Endothelial cell of umbilical vein (primary cell): ENCODE measurements around the gene STH. TPM values are rescaled to one million over a fixed set of nuclear protein-coding genes. Genes with fewer than 3 reads are reported as not detected.

Experiments
- BruUV-seq: library from RNA; stranded (reverse); fragments of 400-500 nt; replicated peaks from 2 replicates; lab custom pipeline; 2021; lab: Mats Ljungman, UMichigan
- CTCF ChIA-PET: fragments of 300-600, 350-600 bp; sonication (Branson Sonifier 250); formaldehyde crosslinking; loops from one replicate; lab custom pipeline; 2021; ENCODE audit warnings: antibody characterized with exemption, inconsistent platforms; lab: Charles Lee
- POLR2A ChIA-PET: fragments of 300-600, 350-600 bp; sonication (Branson Sonifier 250); formaldehyde crosslinking; loops from one replicate; lab custom pipeline; 2021; ENCODE audit warnings: antibody characterized with exemption, inconsistent platforms; lab: Charles Lee
- DNase-seq: peaks from one replicate; pipeline ENCODE4 v3.0.0-alpha.2; 2011; ENCODE audit warnings: low read depth, low spot score
- FAIRE-seq: peaks from 2 replicates; lab custom pipeline; 2011; peaks lifted over from hg19 to GRCh38; lab: Jason Lieb, UNC
- H2AFZ ChIP-seq: 2 replicates; pipeline ENCODE4 v1.6.0; 2012; ENCODE audit warnings: low read depth, low read length, control low read depth, inconsistent platforms
- H3K27ac ChIP-seq: 2 replicates; pipeline ENCODE4 v1.5.1; 2011; ENCODE audit warnings: low read depth, mild to moderate bottlenecking, control low read depth, low read length, moderate library complexity; ENCODE audit not compliant: insufficient read depth
- H3K27me3 ChIP-seq, 2 experiments: 2 replicates each; pipeline versions ENCODE4 v1.6.0 to v1.6.1; 2011; ENCODE audit warnings: low read length in 2 of 2, mixed read lengths in 1 of 2; ENCODE audit not compliant: control insufficient read depth in 2 of 2, insufficient read depth in 2 of 2
- H3K36me3 ChIP-seq, 2 experiments: 2 replicates in 1 of 2; 3 replicates in 1 of 2; pipeline ENCODE4 v1.5.1; 2011; ENCODE audit warnings: low read length in 2 of 2, mild to moderate bottlenecking in 1 of 2, moderate library complexity in 1 of 2; ENCODE audit not compliant: control insufficient read depth in 2 of 2, insufficient read depth in 2 of 2; ENCODE audit errors: extremely low read depth in 1 of 2
- H3K4me1 ChIP-seq: 3 replicates; pipeline ENCODE4 v1.5.1; 2011; ENCODE audit warnings: mild to moderate bottlenecking, low read length; ENCODE audit not compliant: control insufficient read depth, insufficient read depth; ENCODE audit errors: extremely low read depth
- H3K4me2 ChIP-seq: 2 replicates; pipeline ENCODE4 v1.6.1; 2011; ENCODE audit warnings: low read length, control low read depth, mixed read lengths; ENCODE audit not compliant: insufficient read depth
- H3K4me3 ChIP-seq, 3 experiments: fragments of 200-600 bp in 1 of 3; sonication (generic), shearing (Covaris generic) in 1 of 3; replicated peaks in 1 of 3; 2 replicates each; pipeline ENCODE4 v1.5.1; 2011 to 2016; ENCODE audit warnings: control low read depth in 3 of 3, low read length in 3 of 3, mild to moderate bottlenecking in 2 of 3, inconsistent platforms in 1 of 3, low read depth in 1 of 3, moderate library complexity in 1 of 3; ENCODE audit not compliant: insufficient read depth in 1 of 3
- H3K79me2 ChIP-seq: 2 replicates; pipeline ENCODE4 v1.6.0; 2012; ENCODE audit warnings: low read length, inconsistent platforms; ENCODE audit not compliant: control insufficient read depth, insufficient read depth
- H3K9ac ChIP-seq: replicated peaks from 2 replicates; pipeline ENCODE3; 2011; ENCODE audit warnings: low read length, control low read depth; ENCODE audit not compliant: insufficient read depth; ENCODE audit errors: extremely low read depth
- H3K9me1 ChIP-seq: replicated peaks from 3 replicates; pipeline ENCODE4 v1.6.0; 2011; ENCODE audit warnings: mild to moderate bottlenecking, low read length; ENCODE audit not compliant: control insufficient read depth, insufficient read depth; ENCODE audit errors: extremely low read depth
- H3K9me3 ChIP-seq: replicated peaks from 2 replicates; pipeline ENCODE4 v1.5.1; 2012; ENCODE audit warnings: low read length, inconsistent platforms; ENCODE audit not compliant: control insufficient read depth, insufficient read depth
- H4K20me1 ChIP-seq: replicated peaks from 2 replicates; pipeline ENCODE3; 2011; ENCODE audit warnings: mild to moderate bottlenecking, low read length; ENCODE audit not compliant: control insufficient read depth, insufficient read depth; ENCODE audit errors: extremely low read depth
- CTCF ChIP-seq, 2 donors: IDR thresholded peaks; 1 replicate in 1 of 2; 2 replicates in 1 of 2; pipeline ENCODE4 v1.5.1; 2011; ENCODE audit warnings: low read length in 2 of 2, mild to moderate bottlenecking in 2 of 2, moderate library complexity in 2 of 2, control low read depth in 1 of 2, inconsistent platforms in 1 of 2, low read depth in 1 of 2; ENCODE audit not compliant: insufficient read depth in 1 of 2; ENCODE audit errors: extremely low read depth in 1 of 2
- EZH2 ChIP-seq: IDR thresholded peaks from 2 replicates; pipeline ENCODE4 v1.6.1; 2012; ENCODE audit warnings: borderline replicate concordance, low read depth, mild to moderate bottlenecking, moderate library complexity, low read length, inconsistent platforms; ENCODE audit not compliant: severe bottlenecking
- FOS ChIP-seq: IDR thresholded peaks from 2 replicates; pipeline ENCODE4 v1.6.1; 2011; ENCODE audit warnings: mild to moderate bottlenecking, low read length, moderate library complexity, borderline replicate concordance; ENCODE audit not compliant: insufficient read depth
- GATA2 ChIP-seq: IDR thresholded peaks from 2 replicates; pipeline ENCODE4 v1.7.0; 2011; ENCODE audit warnings: low read depth, mild to moderate bottlenecking, moderate library complexity, mixed read lengths, low read length; ENCODE audit not compliant: insufficient read length, insufficient read depth
- JUN ChIP-seq: IDR thresholded peaks from 2 replicates; pipeline ENCODE4 v1.6.1; 2011; ENCODE audit warnings: borderline replicate concordance, low read depth; ENCODE audit not compliant: insufficient read length, insufficient read depth
- MAX ChIP-seq: IDR thresholded peaks from 2 replicates; pipeline ENCODE4 v1.6.1; 2011; ENCODE audit not compliant: insufficient read depth, insufficient read length
- MYC ChIP-seq: IDR thresholded peaks from one replicate; pipeline ENCODE4 v1.6.1; 2011; ENCODE audit warnings: mild to moderate bottlenecking, low read depth, low read length
- POLR2A ChIP-seq: IDR thresholded peaks from 2 replicates; pipeline ENCODE4 v1.6.1; 2012; ENCODE audit warnings: low read depth, mild to moderate bottlenecking, control low read depth, low read length
- POLR2AphosphoS5 ChIP-seq: IDR thresholded peaks from 2 replicates; pipeline ENCODE4 v1.6.1; 2012; ENCODE audit warnings: low read depth, mild to moderate bottlenecking, control low read depth, low read length, moderate library complexity; ENCODE audit not compliant: insufficient read depth
- dilution Hi-C: fragments of 300-500 bp; cut with MboI; formaldehyde crosslinking; loops from one replicate; pipeline ENCODE4 v1.15.0; 2019; ENCODE audit warnings: low sequenced_read_pairs; ENCODE audit not compliant: extremely low pct_ligation_motif_present
- intact Hi-C: fragments of 100-400 bp; cut with micrococcal nuclease; formaldehyde crosslinking; loops from one replicate; pipeline ENCODE4 v1.10.0; 2022
- polyA plus RNA-seq, 4 experiments: library from polyadenylated mRNA; depleted of rRNA in 3 of 4; stranded (reverse) in 3 of 4; unstranded in 1 of 4; fragments of >200 nt; gene quantifications; 2 replicates each; pipeline versions ENCODE4 v1.2.1 to v1.2.3, GENCODE V29; 2011 to 2012; ENCODE audit warnings: missing spikeins in 1 of 4
- total RNA-seq: library from RNA; stranded (reverse); gene quantifications from 2 replicates; pipeline ENCODE4 v1.2.3, GENCODE V29; 2021

Gene STH
- total and polyA plus RNA-seq, 2 donors (not counting 3 experiments of a cell fraction or from before 2014, with no cell fraction given) = not detected

GRCh38 chr17:46047398-46047797 is 48.3 kb downstream of the STH start:
- H3K27me3 ChIP-seq = no peaks in the 10 kb centered on the region
- no peak for FAIRE-seq
- intact Hi-C loops = no loop called here
- H3K9me3 ChIP-seq = no peaks in the 10 kb centered on the region
- H3K9me1 ChIP-seq = no peaks in the 10 kb centered on the region
- CTCF ChIA-PET = interaction anchor here (1.1 to 3.7 kb wide), 7 partner anchors 10 to 166 kb away, joined by 3 to 131 read pairs (median 5); partner anchors contain the start of gene KANSL1
- dilution Hi-C loops = no loop called here
- no peak overlapping the region for H2AFZ ChIP-seq
- peaks cover 7% of the 10 kb centered on the region for H3K79me2 ChIP-seq
- H3K4me3 ChIP-seq = no peak overlapping the region
- BruUV-seq = no TSS peak
- DNase-seq = no peak
- H3K4me2 ChIP-seq = no peak overlapping the region
- no peak overlapping the region for H3K27ac ChIP-seq
- no peaks in the 10 kb centered on the region for H4K20me1 ChIP-seq
- POLR2A ChIA-PET = no interaction called here
- H3K9ac ChIP-seq = no peak overlapping the region
- no peak for TF ChIP-seq GATA2
- no peak for TF ChIP-seq POLR2A
- TF ChIP-seq POLR2AphosphoS5 = no peak
- no peak for TF ChIP-seq CTCF (IDR thresholded peaks at IDR 0.05; ENCODE audit: extremely low read depth in 1 of 2, insufficient read depth in 1 of 2, low read depth in 1 of 2, low read length in 2 of 2)
- no peak for TF ChIP-seq EZH2
- TF ChIP-seq MYC = no peak
- TF ChIP-seq MAX = no peak
- TF ChIP-seq JUN = no peak
- TF ChIP-seq FOS = no peak
- peaks cover 9% of the 10 kb centered on the region for H3K4me1 ChIP-seq
- peaks cover 10 to 18% of the 10 kb centered on the region in 2 experiments for H3K36me3 ChIP-seq
